DND-41 (cell line): ENCODE results near the gene TNS3.

Source experiments
- CTCF ChIP-seq: IDR thresholded peaks from 2 replicates; pipeline ENCODE4 v1.5.1; 2012; ENCODE audit warnings: borderline replicate concordance, low read length, moderate library complexity, mild to moderate bottlenecking; ENCODE audit not compliant: poor library complexity, severe bottlenecking; ENCODE audit errors: extremely low read depth
- EZH2 ChIP-seq: IDR thresholded peaks from 3 replicates; pipeline ENCODE4 v1.6.1; 2012; ENCODE audit warnings: borderline replicate concordance, low read depth, mild to moderate bottlenecking, moderate library complexity, low read length, inconsistent platforms; ENCODE audit not compliant: severe bottlenecking

GRCh38 chr7:47280114-47280513 lies 301.8 kb downstream of the TNS3 start:
- TF ChIP-seq CTCF (no peak), EZH2 (no peak)
